H9 (cell line): ENCODE measurements around the gene TTC39B. TPM values are rescaled to one million over a fixed set of nuclear protein-coding genes. Genes with fewer than 3 reads are reported as not detected.

Experiments used
- DNase-seq: peaks from one replicate; pipeline ENCODE4 v3.0.0-alpha.2; 2017
- H2AFZ ChIP-seq: one replicate; pipeline ENCODE4 v1.6.1; 2013; ENCODE audit warnings: mild to moderate bottlenecking, low read length, control low read depth, moderate library complexity
- H2AK5ac ChIP-seq: 2 replicates; pipeline ENCODE4 v1.6.1; 2013; ENCODE audit warnings: low read length, control low read depth, mixed read lengths; ENCODE audit not compliant: insufficient read length
- H2BK120ac ChIP-seq: one replicate; pipeline ENCODE4 v1.6.1; 2013; ENCODE audit warnings: low read depth, mild to moderate bottlenecking, low read length, control low read depth, inconsistent platforms; ENCODE audit not compliant: poor library complexity, severe bottlenecking
- H2BK12ac ChIP-seq: 2 replicates; pipeline ENCODE4 v1.6.1; 2013; ENCODE audit warnings: low read length, control low read depth, mixed read lengths, low read depth; ENCODE audit not compliant: insufficient read length
- H2BK15ac ChIP-seq: 2 replicates; pipeline ENCODE4 v1.6.1; 2013; ENCODE audit warnings: low read depth, low read length, control low read depth
- H2BK20ac ChIP-seq: one replicate; pipeline ENCODE4 v1.6.1; 2013; ENCODE audit warnings: low read depth, mild to moderate bottlenecking, low read length, control low read depth, inconsistent platforms; ENCODE audit not compliant: poor library complexity, severe bottlenecking
- H2BK5ac ChIP-seq: 2 replicates; pipeline ENCODE4 v1.6.1; 2013; ENCODE audit warnings: low read length, control low read depth, mixed read lengths; ENCODE audit not compliant: insufficient read length
- H3K14ac ChIP-seq: 2 replicates; pipeline ENCODE4 v1.6.1; 2013; ENCODE audit warnings: low read length, control low read depth; ENCODE audit not compliant: insufficient read depth
- H3K18ac ChIP-seq: 2 replicates; pipeline ENCODE4 v1.6.1; 2013; ENCODE audit warnings: low read depth, mild to moderate bottlenecking, mixed read lengths, low read length, control low read depth; ENCODE audit not compliant: insufficient read length
- H3K23ac ChIP-seq: 2 replicates; pipeline ENCODE4 v1.6.1; 2013; ENCODE audit warnings: low read length, control low read depth, mixed read lengths, low read depth; ENCODE audit not compliant: insufficient read length
- H3K23me2 ChIP-seq: 2 replicates; pipeline ENCODE4 v1.6.1; 2013; ENCODE audit warnings: low read depth, mild to moderate bottlenecking, mixed read lengths, low read length, control low read depth; ENCODE audit not compliant: insufficient read length, poor library complexity, severe bottlenecking
- H3K27ac ChIP-seq: 2 replicates; pipeline ENCODE4 v1.5.1; 2013; ENCODE audit warnings: low read length, control low read depth, mixed read lengths, low read depth; ENCODE audit not compliant: insufficient read length
- H3K27me3 ChIP-seq: 2 replicates; pipeline ENCODE4 v1.6.1; 2013; ENCODE audit warnings: low read length, control low read depth, inconsistent platforms; ENCODE audit not compliant: insufficient read depth
- H3K4ac ChIP-seq: 2 replicates; pipeline ENCODE4 v1.6.1; 2013; ENCODE audit warnings: low read depth, mild to moderate bottlenecking, control low read depth, inconsistent platforms, low read length, moderate library complexity
- H3K4me1 ChIP-seq: 2 replicates; pipeline ENCODE4 v1.6.1; 2013; ENCODE audit warnings: low read length, control low read depth, inconsistent platforms; ENCODE audit not compliant: insufficient read depth
- H3K4me2 ChIP-seq: 2 replicates; pipeline ENCODE4 v1.6.1; 2013; ENCODE audit warnings: low read length, control low read depth, mixed read lengths; ENCODE audit not compliant: insufficient read length, insufficient read depth
- H3K56ac ChIP-seq: 2 replicates; pipeline ENCODE4 v1.6.1; 2013; ENCODE audit warnings: low read depth, mild to moderate bottlenecking, mixed read lengths, low read length, control low read depth; ENCODE audit not compliant: insufficient read length
- H3K79me1 ChIP-seq: 2 replicates; pipeline ENCODE4 v1.6.1; 2013; ENCODE audit warnings: low read depth, mild to moderate bottlenecking, moderate library complexity, low read length, control low read depth, inconsistent platforms; ENCODE audit not compliant: insufficient read depth, poor library complexity, severe bottlenecking
- H3K79me2 ChIP-seq: 2 replicates; pipeline ENCODE4 v1.6.1; 2013; ENCODE audit warnings: low read length, control low read depth, inconsistent platforms; ENCODE audit not compliant: insufficient read depth
- H3K9ac ChIP-seq: 2 replicates; pipeline ENCODE4 v1.6.1; 2013; ENCODE audit warnings: low read length, control low read depth, mixed read lengths; ENCODE audit not compliant: insufficient read length; ENCODE audit errors: extremely low read depth
- H3K9me3 ChIP-seq: one replicate; pipeline ENCODE4 v1.6.1; 2013; ENCODE audit warnings: low read depth, low read length, inconsistent platforms; ENCODE audit not compliant: control insufficient read depth
- H3T11ph ChIP-seq: one replicate; pipeline ENCODE4 v1.6.1; 2013; ENCODE audit warnings: mild to moderate bottlenecking, low read length, control low read depth, inconsistent platforms
- H4K20me1 ChIP-seq: one replicate; pipeline ENCODE4 v1.6.1; 2013; ENCODE audit not compliant: control insufficient read depth, insufficient read length, insufficient read depth
- H4K5ac ChIP-seq: 2 replicates; pipeline ENCODE4 v1.6.1; 2013; ENCODE audit warnings: low read depth, mild to moderate bottlenecking, mixed read lengths, low read length, control low read depth; ENCODE audit not compliant: insufficient read length
- H4K8ac ChIP-seq: replicated peaks from 2 replicates; pipeline ENCODE4 v1.6.1; 2013; ENCODE audit warnings: low read length, control low read depth, mixed read lengths, low read depth; ENCODE audit not compliant: insufficient read length
- H4K91ac ChIP-seq: 2 replicates; pipeline ENCODE4 v1.6.1; 2013; ENCODE audit warnings: low read depth, mild to moderate bottlenecking, moderate library complexity, mixed read lengths, low read length, control low read depth; ENCODE audit not compliant: insufficient read length
- H3K27ac Mint-ChIP-seq, 3 experiments: 2 replicates in 2 of 3; 3 replicates in 1 of 3; pipeline ENCODE4 v1.8.0; 2020 to 2021; ENCODE audit warnings: mixed read lengths in 3 of 3, mild to moderate bottlenecking in 1 of 3, moderate library complexity in 1 of 3
- H3K27me3 Mint-ChIP-seq: 2 replicates; pipeline ENCODE4 v1.8.0; 2021; ENCODE audit warnings: low read depth, mild to moderate bottlenecking, moderate library complexity, mixed read lengths
- H3K36me3 Mint-ChIP-seq, 3 experiments: 2 replicates in 2 of 3; 3 replicates in 1 of 3; pipeline ENCODE4 v1.8.0; 2020 to 2021; ENCODE audit warnings: low read depth in 3 of 3, mixed read lengths in 3 of 3; ENCODE audit not compliant: insufficient read depth in 1 of 3
- H3K4me1 Mint-ChIP-seq, 2 experiments: 2 replicates each; pipeline ENCODE4 v1.8.0; 2020; ENCODE audit warnings: mixed read lengths in 2 of 2
- H3K4me3 Mint-ChIP-seq, 2 experiments: 2 replicates in 1 of 2; 3 replicates in 1 of 2; pipeline ENCODE4 v1.8.0; 2020 to 2021; ENCODE audit warnings: mild to moderate bottlenecking in 2 of 2, mixed read lengths in 2 of 2, moderate library complexity in 1 of 2
- H3K9me3 Mint-ChIP-seq, 2 experiments: 2 replicates in 1 of 2; 3 replicates in 1 of 2; pipeline ENCODE4 v1.8.0; 2020; ENCODE audit warnings: mild to moderate bottlenecking in 2 of 2, mixed read lengths in 2 of 2, moderate library complexity in 1 of 2
- WGBS: extraction: QIAGEN DNeasy Blood & Tissue Kit; methylation state at CpG from one replicate; pipeline ENCODE4 v1.1.7; 2013; ENCODE audit warnings: missing lambda C conversion rate, low lambda C conversion rate, mixed read lengths; ENCODE audit not compliant: insufficient read length; ENCODE audit errors: extremely low coverage; 5-methylcytosine and 5-hydroxymethylcytosine counted together
- total RNA-seq: library from RNA; stranded (reverse); gene quantifications from 2 replicates; pipeline ENCODE4 v1.2.1, GENCODE V29; 2021
- TF ChIP-seq, protein P1 (sequence below): fragments of 200-600 bp; sonication (generic); conservative IDR thresholded peaks from 3 replicates; pipeline ENCODE4 v1.8.0; 2021; ENCODE audit warnings: antibody characterized with exemption, mild to moderate bottlenecking

TTC39B gene
- total RNA-seq, 1 experiment from 2014 or later = 8.2 TPM

DNA sequence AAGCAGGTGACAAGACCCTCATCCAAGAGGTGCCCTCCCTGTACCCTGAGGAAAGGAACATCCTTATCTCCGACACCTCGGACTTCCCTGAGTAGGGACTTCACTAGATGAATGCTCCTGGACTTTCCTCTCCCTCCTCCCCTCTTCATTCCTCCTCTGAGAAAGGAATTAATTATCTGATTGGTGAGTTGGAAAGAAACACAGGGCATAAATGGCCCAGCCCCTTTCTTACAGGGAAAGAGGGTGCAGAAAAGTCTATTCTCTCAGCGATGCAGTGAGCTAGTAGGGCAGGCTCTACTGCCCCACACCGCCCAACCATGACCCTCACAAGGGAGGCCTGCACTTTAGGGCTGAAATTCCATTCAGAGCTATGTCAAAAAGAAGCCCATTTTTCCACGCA, 87.5 kb downstream of the TTC39B start:
- H3K4me1 ChIP-seq = no peaks in the 10 kb centered on the region
- H2AK5ac ChIP-seq = no peak overlapping the region
- H4K8ac ChIP-seq = no peak overlapping the region
- H2BK5ac ChIP-seq = no peak overlapping the region
- no peak overlapping the region for H3K56ac ChIP-seq
- Mint-ChIP-seq H3K4me1 (no peaks in the 10 kb centered on the region), H3K9me3 (no peaks in the 10 kb centered on the region; a peak in 1 of 5 replicates), H3K27me3 (no peaks in the 10 kb centered on the region), H3K36me3 (no peaks in the 10 kb centered on the region; a peak in 4 of 7 replicates), H3K4me3 (no peak overlapping the region), H3K27ac (no peak overlapping the region)
- H3K79me2 ChIP-seq = no peaks in the 10 kb centered on the region
- no peak overlapping the region for H3K27ac ChIP-seq
- H3T11ph ChIP-seq = no peak overlapping the region
- H4K5ac ChIP-seq = no peak overlapping the region
- H3K23me2 ChIP-seq = no peaks in the 10 kb centered on the region
- no peak for DNase-seq
- no peaks in the 10 kb centered on the region for H3K9me3 ChIP-seq
- H2BK120ac ChIP-seq = no peak overlapping the region
- no CpG with 5 or more reads among the region's 5 CpGs for WGBS
- H2BK20ac ChIP-seq = no peak overlapping the region
- no peaks in the 10 kb centered on the region for H3K27me3 ChIP-seq
- H3K9ac ChIP-seq = no peak overlapping the region
- H3K23ac ChIP-seq = no peak overlapping the region
- H2BK12ac ChIP-seq = no peak overlapping the region
- no peak overlapping the region for H4K91ac ChIP-seq
- no peaks in the 10 kb centered on the region for H3K79me1 ChIP-seq
- TF ChIP-seq, protein P1, sequence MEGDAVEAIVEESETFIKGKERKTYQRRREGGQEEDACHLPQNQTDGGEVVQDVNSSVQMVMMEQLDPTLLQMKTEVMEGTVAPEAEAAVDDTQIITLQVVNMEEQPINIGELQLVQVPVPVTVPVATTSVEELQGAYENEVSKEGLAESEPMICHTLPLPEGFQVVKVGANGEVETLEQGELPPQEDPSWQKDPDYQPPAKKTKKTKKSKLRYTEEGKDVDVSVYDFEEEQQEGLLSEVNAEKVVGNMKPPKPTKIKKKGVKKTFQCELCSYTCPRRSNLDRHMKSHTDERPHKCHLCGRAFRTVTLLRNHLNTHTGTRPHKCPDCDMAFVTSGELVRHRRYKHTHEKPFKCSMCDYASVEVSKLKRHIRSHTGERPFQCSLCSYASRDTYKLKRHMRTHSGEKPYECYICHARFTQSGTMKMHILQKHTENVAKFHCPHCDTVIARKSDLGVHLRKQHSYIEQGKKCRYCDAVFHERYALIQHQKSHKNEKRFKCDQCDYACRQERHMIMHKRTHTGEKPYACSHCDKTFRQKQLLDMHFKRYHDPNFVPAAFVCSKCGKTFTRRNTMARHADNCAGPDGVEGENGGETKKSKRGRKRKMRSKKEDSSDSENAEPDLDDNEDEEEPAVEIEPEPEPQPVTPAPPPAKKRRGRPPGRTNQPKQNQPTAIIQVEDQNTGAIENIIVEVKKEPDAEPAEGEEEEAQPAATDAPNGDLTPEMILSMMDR = no peak
- H3K4ac ChIP-seq = no peak overlapping the region
- H3K18ac ChIP-seq = no peak overlapping the region
- no peaks in the 10 kb centered on the region for H4K20me1 ChIP-seq
- no peak overlapping the region for H2AFZ ChIP-seq
- H2BK15ac ChIP-seq = no peak overlapping the region
- no peak overlapping the region for H3K4me2 ChIP-seq
- no peak overlapping the region for H3K14ac ChIP-seq
